GM18858 (cell line): ENCODE measurements around the gene RUSF1.
"Not testable (repeated sequence)": the region's sequence is repeated elsewhere in the genome, so short reads cannot be mapped to it uniquely, and the experiment has no call there.

Experiments used
- ATAC-seq: cut with Tn5 transposase; IDR thresholded peaks from one replicate; pipeline ENCODE4 v1.9.1; 2021; ENCODE audit not compliant: unreplicated experiment

Gene RUSF1

DNA sequence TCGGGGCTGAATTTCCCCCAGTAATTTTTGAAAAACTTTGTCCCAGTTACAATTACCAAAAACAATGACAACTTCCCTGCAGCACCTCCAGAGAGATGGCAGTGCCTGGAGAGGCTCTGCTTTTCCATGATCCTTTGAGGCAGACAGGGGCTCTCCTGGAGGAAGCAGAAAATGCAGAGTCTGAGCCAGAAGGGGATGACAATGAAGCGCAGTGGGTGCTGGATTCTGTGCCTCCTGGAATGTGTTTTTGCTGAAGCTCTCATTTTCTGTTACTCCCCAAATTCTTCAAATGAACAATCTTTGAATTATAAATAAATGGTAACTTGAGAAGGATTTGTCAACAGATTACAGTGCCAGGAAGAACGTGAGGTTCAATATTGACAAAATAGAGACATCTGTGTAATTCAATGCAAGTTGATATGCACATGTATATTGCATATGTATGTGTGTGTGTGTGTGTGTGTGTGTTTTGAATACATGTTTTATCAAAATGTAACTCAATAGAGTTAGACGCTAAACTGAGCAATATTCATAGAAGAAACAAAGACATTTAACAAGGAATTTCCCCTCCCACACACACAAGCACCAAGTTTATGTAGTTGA, 9.7 kb upstream of the RUSF1 start:
- ATAC-seq, result no peak

DNA sequence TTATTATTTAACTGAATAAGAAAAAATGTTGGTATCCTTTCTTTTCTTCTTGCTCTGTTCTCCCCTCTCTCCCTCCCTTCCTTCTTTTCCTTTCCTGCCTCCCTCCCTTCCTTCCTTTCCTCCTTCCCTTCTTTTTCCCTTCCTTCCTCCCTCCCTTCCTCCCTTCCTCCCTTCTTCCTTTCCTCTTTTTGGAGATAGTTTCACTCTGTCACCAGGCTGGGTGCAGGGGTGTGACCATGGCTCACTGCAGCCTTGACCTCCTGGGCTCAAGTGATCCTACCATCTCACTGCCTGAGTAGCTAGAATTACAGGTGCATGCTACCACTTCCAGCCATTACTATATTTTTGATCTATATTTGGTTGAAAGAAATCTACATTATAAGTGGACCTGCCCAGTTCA, 5.7 kb upstream of the RUSF1 start:
- no peak for ATAC-seq

DNA sequence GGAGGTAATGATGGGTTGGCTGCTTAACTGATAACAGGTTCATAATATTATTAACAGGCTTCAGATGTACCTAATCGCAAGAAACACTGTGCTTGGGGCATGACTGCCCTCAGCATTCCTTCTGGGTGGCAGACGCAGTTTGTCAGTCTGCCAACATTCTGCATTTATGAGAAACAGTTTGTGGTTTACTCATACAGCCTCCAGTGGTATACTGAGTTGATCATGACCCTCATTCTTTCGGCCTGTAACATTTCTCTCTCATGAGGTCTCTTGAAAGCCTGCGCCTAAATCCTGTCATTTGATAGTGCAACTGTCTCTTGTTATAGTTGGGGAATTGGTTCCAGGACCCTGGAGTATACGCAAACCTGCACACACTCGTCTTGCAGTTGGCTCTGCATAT, 4.9 kb upstream of the RUSF1 start:
- ATAC-seq, result no peak

DNA sequence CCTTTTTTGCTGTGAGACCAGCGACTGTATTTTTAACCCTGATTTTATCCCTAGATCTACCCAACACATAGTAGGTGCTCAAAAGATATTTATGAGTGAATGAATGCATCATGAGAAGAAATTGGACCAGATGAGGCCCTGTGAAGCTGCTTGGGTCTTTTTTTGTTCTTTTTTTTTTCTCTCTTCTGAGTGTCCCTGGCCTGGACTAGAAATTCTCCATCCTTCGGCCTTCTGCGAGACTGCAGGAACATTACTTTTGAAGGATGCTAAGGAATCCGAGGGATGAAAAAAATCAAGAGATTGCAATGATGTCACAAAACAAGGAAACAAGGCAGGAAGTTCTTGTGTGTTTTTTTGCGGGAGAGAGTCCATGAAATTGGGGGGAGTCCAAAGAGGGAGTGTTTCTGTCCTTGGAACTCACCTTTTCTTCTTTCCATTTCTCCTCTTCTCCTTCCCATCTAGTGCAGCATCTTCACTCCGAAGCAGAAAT, 560 bp upstream of the RUSF1 start:
- no peak for ATAC-seq

DNA sequence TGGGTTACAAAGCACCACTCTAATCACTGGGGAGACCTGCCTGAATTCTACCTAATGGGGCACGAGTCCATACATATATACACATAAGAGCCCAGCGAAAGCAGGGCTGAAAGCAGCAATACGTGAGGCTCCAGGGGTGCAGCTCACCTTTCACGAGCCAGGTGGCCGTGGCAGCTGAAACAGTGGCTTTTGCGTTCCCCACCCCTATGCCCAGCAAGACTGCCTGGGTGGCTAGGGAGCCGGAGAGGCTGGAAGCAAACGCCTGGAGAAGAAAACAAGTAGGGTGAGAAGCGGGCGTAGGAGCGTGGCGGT, 618 bp downstream of the RUSF1 start:
- no peak for ATAC-seq

DNA sequence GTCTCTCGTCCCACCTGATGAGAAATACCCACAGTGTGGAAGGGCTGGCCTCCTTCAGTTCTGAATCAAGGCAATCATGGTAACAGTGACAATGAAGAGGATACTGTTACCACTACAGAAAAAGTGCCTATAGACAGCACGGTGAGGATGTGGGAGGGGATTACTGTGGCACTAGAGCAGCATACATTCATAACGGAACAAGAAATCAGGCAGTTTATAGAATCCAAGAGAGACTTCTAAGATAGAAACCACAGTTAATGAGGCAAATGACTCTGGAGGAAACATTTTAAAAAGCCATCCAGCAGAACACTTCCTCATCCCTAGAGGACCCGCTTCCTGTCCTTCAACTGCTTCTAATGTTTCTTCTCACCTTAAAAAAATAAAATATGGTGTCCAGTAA, 2.7 kb downstream of the RUSF1 start:
- ATAC-seq, result peak; percentile 55

DNA sequence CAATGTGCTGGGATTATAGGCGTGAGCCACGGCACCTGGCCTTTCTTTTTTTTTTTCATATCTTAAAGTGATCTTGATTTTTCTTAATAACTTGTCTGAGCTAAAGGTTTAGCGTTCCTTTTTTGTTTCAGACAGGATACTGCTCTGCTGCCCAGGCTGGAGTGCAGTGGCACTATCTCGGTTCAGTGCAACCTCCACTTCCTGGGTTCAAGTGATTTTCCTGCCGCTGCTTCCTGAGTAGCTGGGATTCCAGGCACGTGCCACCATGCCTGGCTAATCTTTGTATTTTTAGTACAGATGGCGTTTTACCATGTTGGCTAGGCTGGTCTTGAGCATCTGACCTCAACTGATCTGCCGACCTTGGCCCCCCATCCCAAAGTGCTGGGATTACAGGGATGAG, 4.0 kb downstream of the RUSF1 start:
- no peak for ATAC-seq

DNA sequence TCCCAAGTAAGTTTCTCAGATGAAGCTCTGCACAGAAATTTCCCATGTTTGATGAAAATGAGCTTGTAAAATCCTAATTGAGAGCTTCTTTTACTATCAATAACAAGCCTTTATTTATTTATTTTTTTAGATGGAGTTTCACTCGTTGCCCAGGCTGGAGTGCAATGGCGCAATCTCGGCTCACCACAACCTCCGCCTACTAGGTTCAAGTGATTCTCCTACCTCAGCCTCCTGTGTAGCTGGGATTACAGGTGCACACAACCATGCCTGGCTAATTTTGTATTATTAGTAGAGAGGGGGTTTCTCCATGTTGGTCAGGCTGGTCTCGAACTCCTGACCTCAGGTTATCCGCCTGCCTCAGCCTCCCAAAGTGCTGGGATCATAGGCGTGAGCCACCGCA, 4.6 kb downstream of the RUSF1 start:
- not testable (repeated sequence) for ATAC-seq

DNA sequence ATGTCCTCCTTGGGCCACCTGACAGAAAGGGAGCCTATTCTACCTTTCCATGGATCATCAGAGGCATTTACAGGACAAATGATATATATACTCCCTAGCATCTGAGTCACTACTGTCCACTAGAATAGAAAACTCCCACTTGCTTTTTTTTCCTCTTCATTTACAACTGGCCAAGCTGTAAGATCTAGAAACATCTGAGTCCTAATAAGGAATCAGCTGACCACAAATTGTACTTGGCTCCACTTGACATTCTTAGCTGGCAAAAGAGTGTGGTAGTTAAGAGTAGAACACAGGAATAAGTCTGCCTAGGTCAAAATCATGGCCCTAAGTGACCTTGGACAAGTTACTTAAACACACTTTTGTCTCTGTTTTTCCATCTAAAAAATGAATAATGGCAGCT, 5.2 kb downstream of the RUSF1 start:
- no peak for ATAC-seq

DNA sequence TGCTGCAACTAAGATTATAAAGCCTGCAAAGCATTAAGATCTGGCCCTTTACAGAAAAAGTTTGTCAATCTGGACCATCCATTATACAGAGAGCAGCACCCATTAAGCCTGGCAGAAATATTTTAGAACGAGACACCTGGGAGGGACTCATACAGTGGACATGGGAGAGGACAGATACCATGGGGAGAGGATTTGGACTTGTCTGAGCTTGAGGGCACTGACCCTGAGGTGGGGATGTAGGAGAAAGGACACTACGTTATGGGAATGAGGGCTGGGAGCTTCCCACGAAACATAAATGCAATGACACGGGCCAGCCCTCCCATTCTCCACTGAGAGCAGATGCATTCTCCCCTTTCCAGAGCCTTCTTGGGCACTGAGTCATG, 6.2 kb downstream of the RUSF1 start:
- ATAC-seq, result no peak

DNA sequence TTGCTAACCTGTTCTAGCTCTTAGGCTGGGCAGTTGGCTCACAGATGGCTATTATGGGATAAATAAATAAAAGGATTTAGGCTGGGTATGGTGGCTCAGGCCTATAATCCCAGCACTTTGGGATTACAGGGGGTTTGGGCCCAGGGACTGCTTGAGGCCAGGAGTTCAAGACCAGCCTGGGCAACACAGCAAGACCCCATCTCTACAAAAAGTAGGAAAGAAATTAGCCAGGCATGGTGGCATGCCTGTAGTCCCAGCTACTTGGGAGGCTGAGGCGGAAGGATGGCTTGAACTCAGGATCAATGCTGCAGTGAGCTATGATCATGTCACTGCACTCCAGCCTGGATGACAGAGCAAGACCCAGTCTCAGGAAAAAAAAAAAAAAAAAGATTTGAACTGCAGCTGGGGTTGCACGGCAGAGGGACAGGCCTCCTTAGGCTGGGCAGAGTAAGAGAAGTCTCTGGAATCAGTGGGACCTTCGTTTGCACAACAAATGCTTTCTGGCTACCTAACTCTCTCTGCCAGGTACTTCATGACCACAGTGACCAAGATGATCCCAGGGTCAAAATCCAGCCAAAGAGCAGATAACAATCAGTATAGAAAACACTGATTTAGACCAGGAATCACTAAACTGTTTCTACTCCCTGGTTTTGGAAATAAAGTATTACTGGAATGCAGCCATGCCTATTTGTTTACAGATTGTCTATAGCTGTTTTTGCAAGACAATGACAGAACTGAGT, 6.8 kb downstream of the RUSF1 start:
- no peak for ATAC-seq

DNA sequence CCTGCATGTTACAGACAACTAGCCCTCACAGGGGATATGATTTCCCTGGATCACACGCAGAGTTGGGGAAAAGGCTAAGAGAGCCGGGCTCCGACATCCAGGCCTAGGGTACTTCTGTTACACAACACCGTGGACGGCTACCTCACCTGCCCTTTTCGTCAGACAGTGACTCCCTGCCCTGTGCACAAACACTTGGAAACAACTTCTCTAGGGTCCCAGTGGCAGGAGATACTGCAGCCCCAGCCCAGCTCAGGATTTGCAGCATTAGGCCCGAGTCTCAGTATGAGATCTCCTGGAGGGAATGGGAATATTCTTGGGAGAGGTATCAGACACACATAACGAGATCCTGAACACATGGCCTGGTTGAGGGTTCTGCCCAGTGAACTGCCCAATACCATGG, 8.3 kb downstream of the RUSF1 start:
- ATAC-seq, result no peak

DNA sequence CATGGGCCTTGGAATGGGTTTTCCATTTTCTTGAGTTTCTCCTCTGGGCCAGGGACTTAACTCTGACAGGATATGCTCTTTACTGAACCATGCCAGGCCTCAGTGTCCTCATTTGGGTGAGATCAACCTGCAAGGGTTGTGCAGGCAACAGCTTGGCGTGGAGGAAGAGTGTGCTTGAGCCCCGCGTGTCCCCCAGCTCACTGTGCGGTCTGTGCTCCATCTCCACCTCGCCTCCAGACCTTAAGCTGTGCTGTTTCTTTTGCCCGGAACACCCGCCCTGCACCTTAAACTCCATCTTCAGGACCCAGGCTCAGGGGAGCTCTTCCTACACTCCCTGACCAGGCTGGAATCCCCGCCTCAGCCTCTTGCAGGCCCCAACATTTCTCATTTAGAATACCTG, 9.7 kb downstream of the RUSF1 start:
- ATAC-seq, result no peak

DNA sequence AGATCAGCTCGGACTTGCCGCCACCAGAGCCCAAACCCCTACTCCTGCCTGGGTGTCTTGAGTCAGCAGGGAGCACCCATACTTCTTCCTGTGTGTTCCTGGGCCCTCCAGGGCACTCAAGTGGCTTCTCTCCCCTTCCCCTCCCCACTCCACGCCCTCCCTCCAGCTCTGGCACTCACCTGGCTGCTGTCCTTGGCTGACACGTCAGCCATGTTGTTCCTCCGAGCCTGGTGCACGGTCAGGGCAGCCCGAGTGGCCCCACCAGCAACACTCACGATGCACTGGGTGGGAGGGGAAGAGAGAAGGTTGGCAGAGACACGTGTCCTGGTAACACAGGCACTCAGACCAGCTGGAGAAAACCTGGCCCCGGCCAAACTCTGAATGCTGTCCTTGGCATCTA, 11.5 kb downstream of the RUSF1 start:
- ATAC-seq, result no peak

DNA sequence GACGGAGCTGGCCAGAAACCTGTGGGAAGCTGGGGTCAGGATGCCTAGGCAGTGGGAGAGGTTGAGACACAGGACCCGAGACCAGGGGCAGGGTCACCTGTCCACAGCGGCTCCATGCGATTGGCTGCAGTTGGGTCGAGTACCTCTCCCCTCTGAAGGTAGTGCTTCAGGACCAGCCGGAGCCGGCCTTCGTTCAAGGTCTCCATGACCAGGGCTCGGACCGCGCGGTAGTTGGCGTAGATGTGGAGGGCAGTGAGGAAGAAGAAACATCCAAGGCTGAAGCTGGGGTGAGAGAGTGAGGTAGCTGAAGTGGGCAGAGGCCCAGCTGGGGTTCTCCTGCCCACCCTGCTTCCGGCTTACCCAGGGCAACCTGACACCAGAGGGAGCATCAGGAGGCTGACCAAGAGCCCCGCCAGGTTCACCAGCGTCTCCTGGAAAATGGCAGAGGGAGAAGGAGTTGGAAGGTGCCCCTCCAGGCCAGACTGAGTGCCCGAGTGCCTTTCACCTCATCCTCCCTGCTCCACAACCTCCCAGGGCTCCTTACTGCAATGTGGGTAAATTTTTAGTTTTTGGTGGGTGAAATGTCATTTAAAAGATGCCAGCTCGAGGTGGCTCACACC, 14.6 kb downstream of the RUSF1 start:
- ATAC-seq, result no peak

DNA sequence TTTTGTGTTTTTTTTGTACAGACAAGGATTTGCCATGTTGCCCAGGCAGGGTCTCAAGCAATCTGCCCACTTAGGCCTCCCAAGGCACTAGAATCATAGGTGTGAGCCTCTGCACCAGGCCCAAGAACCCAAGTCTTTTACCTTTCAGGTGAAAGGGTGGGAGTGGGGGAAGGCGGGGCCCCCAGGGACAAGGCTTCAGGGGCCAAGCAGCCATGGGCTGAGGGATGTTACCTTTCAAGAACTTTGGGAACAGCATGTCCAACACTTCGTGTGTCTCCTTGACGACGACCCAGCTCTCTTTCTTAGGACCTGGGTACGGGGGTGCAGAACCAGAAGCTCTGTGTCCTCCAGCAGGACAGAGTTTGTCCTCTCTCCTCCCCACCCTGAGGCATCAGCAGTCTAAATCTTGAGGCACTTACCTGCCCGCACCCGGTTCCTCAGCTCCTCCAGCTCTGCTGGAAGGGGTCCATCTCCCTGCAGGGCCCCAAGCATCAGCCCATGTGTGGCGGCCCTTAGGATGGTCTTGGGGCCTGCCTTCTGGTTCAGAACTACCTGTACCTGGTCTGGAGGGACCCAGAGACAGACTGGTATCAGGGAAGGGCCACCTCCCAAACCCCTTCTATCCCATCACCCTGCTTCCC, 16.3 kb downstream of the RUSF1 start:
- ATAC-seq, result no peak

DNA sequence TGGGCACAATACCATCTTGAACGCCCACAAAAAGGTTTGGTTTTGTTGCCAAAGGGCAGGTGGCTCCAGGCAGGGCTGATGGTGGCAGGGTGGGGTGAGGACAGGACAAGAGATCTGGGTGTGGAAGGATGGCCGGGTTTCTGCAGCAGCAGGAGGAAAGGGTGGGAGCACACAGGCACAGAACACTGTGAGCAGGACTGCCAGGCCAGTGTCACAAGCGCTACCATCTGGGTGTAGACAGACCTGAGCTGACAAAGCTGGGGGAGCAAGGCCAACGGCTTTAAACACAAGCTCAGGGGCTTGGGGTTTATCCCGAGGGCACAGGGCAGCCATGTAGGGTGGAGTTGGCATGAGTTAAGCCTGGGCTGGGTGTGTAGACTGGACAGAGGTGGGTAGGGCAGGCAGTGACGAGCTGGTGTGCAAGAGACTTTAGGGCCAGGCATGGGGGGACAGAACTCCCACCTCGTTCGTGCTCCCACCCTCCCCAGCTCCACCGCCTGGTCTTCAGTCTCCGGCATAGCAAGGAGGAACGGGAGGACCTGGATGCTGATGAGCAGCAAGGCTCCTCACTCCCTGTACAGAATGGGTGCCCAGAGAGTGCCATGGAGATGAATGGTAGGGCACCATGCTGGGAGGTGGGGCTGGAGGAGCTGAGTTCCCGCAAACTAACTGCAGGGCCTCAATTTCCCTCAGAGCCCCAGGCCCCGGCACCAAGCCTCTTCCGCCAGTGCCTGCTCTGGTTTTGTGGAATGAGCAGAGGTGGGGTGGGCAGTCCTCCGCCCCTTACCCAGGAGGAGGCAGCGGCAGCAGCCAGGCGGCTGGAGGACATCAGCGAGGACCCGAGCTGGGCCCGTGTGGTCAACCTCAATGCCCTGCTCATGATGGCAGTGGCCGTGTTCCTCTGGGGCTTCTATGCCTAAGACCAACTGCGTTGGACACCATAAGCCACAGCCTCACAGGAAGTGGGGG, 18.3 kb downstream of the RUSF1 start:
- ATAC-seq, result no peak

DNA sequence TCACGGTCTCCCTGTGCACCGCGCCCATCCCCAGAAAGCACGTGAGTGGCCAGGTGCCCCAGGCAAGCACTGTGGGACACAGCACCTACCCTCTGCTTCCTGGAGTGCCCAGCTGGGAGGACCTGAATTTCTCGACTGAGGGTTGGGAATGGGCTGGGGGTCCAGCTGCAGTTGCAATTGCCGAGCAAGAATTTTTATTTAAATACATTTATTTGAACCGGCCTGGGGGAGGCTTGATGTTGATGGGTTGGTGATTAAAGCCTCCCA, 19.0 kb downstream of the RUSF1 start:
- ATAC-seq, result no peak

DNA sequence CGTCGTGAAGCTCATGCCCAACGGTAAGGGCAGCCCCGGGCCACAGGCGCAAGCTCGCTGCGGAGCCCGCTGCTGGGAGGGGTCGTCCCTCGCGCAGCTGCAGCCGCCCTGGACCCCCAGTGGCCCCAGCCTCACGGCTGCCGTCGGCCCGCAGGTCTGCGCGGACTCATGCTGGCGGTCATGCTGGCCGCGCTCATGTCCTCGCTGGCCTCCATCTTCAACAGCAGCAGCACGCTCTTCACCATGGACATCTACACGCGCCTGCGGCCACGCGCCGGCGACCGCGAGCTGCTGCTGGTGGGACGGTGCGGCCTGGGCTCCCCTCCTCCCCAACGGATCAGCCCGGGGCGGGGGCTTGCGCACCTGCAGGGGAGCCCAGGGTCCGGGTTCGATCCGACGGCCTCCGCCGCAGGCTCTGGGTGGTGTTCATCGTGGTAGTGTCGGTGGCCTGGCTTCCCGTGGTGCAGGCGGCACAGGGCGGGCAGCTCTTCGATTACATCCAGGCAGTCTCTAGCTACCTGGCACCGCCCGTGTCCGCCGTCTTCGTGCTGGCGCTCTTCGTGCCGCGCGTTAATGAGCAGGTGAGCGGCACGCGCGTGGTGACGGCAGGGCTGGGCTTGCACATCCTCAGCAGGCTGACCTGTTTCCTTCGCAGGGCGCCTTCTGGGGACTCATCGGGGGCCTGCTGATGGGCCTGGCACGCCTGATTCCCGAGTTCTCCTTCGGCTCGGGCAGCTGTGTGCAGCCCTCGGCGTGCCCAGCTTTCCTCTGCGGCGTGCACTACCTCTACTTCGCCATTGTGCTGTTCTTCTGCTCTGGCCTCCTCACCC, 19.5 kb downstream of the RUSF1 start:
- no peak for ATAC-seq

DNA sequence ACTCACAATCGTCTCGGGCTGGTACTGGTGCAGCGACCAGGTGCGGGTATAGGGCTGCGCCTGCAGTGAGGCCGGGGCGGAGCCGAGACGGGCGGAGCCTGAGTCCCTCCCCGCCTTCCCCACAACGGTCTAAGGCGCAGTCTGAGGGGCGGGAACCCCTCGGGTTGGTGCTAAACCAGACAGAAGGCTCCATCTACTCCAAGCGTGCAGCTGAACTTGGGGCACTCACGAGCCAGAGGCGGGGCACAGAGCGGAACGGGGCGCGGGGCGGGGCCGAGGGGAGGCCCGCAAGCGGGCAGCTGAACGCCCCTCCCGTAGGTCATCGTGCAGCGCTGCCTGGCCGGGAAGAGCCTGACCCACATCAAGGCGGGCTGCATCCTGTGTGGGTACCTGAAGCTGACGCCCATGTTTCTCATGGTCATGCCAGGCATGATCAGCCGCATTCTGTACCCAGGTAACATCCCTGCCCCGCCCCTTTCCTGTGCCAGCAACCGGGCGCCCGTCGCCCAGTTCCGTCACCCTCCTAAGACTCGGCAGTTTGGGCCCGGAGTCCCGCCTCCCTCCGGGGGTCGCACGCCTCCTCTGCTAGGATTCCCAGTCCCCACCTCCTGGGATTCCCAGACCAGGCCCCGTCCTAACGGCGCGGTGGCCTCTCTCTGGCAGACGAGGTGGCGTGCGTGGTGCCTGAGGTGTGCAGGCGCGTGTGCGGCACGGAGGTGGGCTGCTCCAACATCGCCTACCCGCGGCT, 20.3 kb downstream of the RUSF1 start:
- ATAC-seq, result peak; percentile 69
